Immature natural killer cell (primary cell): ENCODE data around the gene CDH13. TPM values are rescaled to one million over a fixed set of nuclear protein-coding genes. Genes with fewer than 3 reads are reported as not detected.

ENCODE experiments used
- DNase-seq, 3 donors: peaks; one replicate each; pipeline ENCODE4 v3.0.0; 2022; ENCODE audit warnings: mixed read lengths in 1 of 3
- H3K27ac Mint-ChIP-seq, 6 donors: one replicate each; pipeline ENCODE4 v1.8.0; 2020; ENCODE audit warnings: mixed read lengths in 6 of 6, mild to moderate bottlenecking in 5 of 6, inconsistent platforms in 4 of 6, moderate library complexity in 3 of 6
- H3K27me3 Mint-ChIP-seq, 3 donors: one replicate each; pipeline ENCODE4 v1.8.0; 2020 to 2021; ENCODE audit warnings: low read depth in 3 of 3, mild to moderate bottlenecking in 3 of 3, mixed read lengths in 3 of 3, moderate library complexity in 3 of 3, inconsistent platforms in 1 of 3
- H3K36me3 Mint-ChIP-seq, 3 donors: one replicate each; pipeline ENCODE4 v1.8.0; 2020; ENCODE audit warnings: mixed read lengths in 3 of 3, inconsistent platforms in 2 of 3, mild to moderate bottlenecking in 2 of 3
- H3K4me1 Mint-ChIP-seq, 2 donors: one replicate each; pipeline ENCODE4 v1.8.0; 2020; ENCODE audit warnings: inconsistent platforms in 2 of 2, mild to moderate bottlenecking in 2 of 2, mixed read lengths in 2 of 2, moderate library complexity in 1 of 2
- H3K4me3 Mint-ChIP-seq, 5 donors: one replicate each; pipeline ENCODE4 v1.8.0; 2020; ENCODE audit warnings: mild to moderate bottlenecking in 5 of 5, mixed read lengths in 5 of 5, inconsistent platforms in 3 of 5, moderate library complexity in 3 of 5
- H3K9me3 Mint-ChIP-seq, 6 donors: one replicate each; pipeline ENCODE4 v1.8.0; 2020; ENCODE audit warnings: mild to moderate bottlenecking in 6 of 6, mixed read lengths in 6 of 6, inconsistent platforms in 4 of 6, moderate library complexity in 3 of 6
- polyA plus RNA-seq, 3 donors: library from polyadenylated mRNA; unstranded; fragments of 300-500 nt; fragmentation: Illumina TruSeq; gene quantifications; one replicate each; pipeline ENCODE4 v1.2.3, GENCODE V29; 2021

CDH13 gene
- polyA plus RNA-seq, 3 donors from 2014 or later = not detected

DNA sequence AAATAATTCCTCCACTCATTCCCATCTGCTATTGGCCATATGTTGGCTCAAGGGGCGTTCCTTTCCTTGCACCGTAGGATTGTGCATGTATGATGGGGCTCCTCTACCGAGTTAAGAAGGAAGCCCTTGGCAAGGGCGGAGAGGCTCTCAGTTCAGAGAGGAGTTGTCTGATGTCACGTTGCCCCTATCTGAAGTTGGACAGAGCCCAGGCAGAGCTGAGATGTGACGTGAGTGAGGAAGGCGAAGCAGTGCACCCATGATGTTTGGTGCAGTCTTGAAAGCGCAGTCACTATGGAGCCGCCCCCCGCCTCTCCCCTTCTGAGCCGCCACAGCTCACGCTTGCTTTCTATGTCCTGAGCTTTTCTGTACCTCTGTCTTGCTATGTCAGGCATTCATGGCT is 40.7 kb downstream of the CDH13 start:
- no peaks in the 10 kb centered on the region for H3K4me1 Mint-ChIP-seq
- H3K36me3 Mint-ChIP-seq = no peaks in the 10 kb centered on the region
- no peak for DNase-seq
- peaks cover 3 to 12% (median 4%) of the 10 kb centered on the region in 3 donors for H3K27me3 Mint-ChIP-seq
- H3K9me3 Mint-ChIP-seq = peaks cover 0 to 2% (median 0%) of the 10 kb centered on the region in 6 donors
- H3K4me3 Mint-ChIP-seq = no peak overlapping the region
- H3K27ac Mint-ChIP-seq = no peak overlapping the region

DNA sequence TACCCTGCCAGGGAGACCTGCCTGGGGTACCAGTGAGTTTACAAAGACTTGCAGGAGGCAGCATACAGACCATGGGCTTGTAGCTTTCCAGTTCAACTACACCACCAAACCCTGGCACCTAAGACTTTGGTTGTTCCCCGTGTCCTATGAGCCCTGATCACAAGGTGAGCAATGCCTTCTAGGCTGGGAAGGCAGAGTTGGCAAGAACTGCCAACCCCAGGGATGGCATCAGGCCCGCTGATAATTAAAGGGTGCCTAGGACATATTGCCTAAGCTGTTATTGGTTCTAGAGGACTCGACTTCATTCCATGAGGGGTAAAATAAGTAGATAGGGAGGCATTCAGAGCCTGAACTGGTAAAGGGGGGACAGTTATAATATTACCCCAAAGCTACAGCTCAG is 41.3 kb downstream of the CDH13 start:
- Mint-ChIP-seq H3K27me3 (peaks cover 2 to 12% (median 4%) of the 10 kb centered on the region in 3 donors), H3K9me3 (peaks cover 0 to 2% (median 0%) of the 10 kb centered on the region in 6 donors), H3K4me1 (no peaks in the 10 kb centered on the region), H3K4me3 (no peak overlapping the region), H3K36me3 (no peaks in the 10 kb centered on the region), H3K27ac (no peak overlapping the region)
- DNase-seq = no peak

DNA sequence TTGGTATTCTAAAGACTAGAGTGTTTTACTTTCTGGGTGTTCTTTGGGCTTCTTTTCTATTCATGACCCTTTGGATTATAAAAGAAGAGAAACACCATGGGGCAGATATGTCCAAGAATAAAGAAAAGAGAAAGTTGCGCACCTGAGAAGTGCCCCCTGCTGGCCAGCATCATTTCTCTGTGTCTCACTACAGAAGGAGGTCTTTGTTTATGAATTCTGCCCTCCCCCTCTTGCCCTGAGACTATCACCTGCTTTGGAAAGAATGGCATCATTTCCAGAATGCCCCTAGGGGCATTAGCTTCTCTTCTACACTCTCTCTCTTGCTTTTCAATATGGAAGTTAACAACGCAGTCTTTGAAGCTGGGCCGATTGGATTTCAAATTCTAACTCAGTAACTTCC is 45.0 kb downstream of the CDH13 start:
- H3K4me3 Mint-ChIP-seq = no peak overlapping the region
- H3K9me3 Mint-ChIP-seq = no peaks in the 10 kb centered on the region
- H3K4me1 Mint-ChIP-seq = no peaks in the 10 kb centered on the region
- peaks cover 0 to 5% (median 0%) of the 10 kb centered on the region in 3 donors for H3K27me3 Mint-ChIP-seq
- DNase-seq = no peak
- no peak overlapping the region for H3K27ac Mint-ChIP-seq
- no peaks in the 10 kb centered on the region for H3K36me3 Mint-ChIP-seq

GRCh38 chr16:82672676-82673075 is 45.9 kb downstream of the CDH13 start:
- H3K9me3 Mint-ChIP-seq = no peaks in the 10 kb centered on the region
- H3K27me3 Mint-ChIP-seq = peaks cover 0 to 5% (median 2%) of the 10 kb centered on the region in 3 donors
- no peaks in the 10 kb centered on the region for H3K4me1 Mint-ChIP-seq
- no peak overlapping the region for H3K4me3 Mint-ChIP-seq
- no peak overlapping the region for H3K27ac Mint-ChIP-seq
- no peak for DNase-seq
- H3K36me3 Mint-ChIP-seq = no peaks in the 10 kb centered on the region

- Mint-ChIP-seq H3K27ac (no peak overlapping the region), H3K27me3 (peaks cover 0 to 3% (median 2%) of the 10 kb centered on the region in 3 donors), H3K4me1 (no peaks in the 10 kb centered on the region), H3K9me3 (no peaks in the 10 kb centered on the region), H3K36me3 (no peaks in the 10 kb centered on the region), H3K4me3 (no peak overlapping the region)
- DNase-seq = no peak
These were observed 48.5 kb downstream of the CDH13 start for GRCh38 chr16:82675300-82675699.

GRCh38 chr16:82681592-82681991 is 54.8 kb downstream of the CDH13 start:
- Mint-ChIP-seq H3K27ac (no peak overlapping the region), H3K36me3 (no peaks in the 10 kb centered on the region), H3K9me3 (no peaks in the 10 kb centered on the region), H3K4me1 (no peaks in the 10 kb centered on the region), H3K4me3 (no peak overlapping the region), H3K27me3 (peaks cover 0 to 2% (median 0%) of the 10 kb centered on the region in 3 donors)
- no peak for DNase-seq

- H3K4me1 Mint-ChIP-seq = no peaks in the 10 kb centered on the region
- no peak for DNase-seq
- no peak overlapping the region for H3K27ac Mint-ChIP-seq
- H3K4me3 Mint-ChIP-seq = no peak overlapping the region
- peaks cover 0 to 2% (median 0%) of the 10 kb centered on the region in 3 donors for H3K27me3 Mint-ChIP-seq
- H3K36me3 Mint-ChIP-seq = no peaks in the 10 kb centered on the region
- H3K9me3 Mint-ChIP-seq = no peaks in the 10 kb centered on the region
These were observed 56.0 kb downstream of the CDH13 start for GRCh38 chr16:82682767-82683166.

GRCh38 chr16:82684256-82684655 is 57.5 kb downstream of the CDH13 start:
- DNase-seq = no peak
- Mint-ChIP-seq H3K36me3 (no peaks in the 10 kb centered on the region), H3K27me3 (peaks cover 0 to 2% (median 2%) of the 10 kb centered on the region in 3 donors), H3K4me1 (no peaks in the 10 kb centered on the region), H3K27ac (no peak overlapping the region), H3K9me3 (no peaks in the 10 kb centered on the region), H3K4me3 (no peak overlapping the region)

DNA sequence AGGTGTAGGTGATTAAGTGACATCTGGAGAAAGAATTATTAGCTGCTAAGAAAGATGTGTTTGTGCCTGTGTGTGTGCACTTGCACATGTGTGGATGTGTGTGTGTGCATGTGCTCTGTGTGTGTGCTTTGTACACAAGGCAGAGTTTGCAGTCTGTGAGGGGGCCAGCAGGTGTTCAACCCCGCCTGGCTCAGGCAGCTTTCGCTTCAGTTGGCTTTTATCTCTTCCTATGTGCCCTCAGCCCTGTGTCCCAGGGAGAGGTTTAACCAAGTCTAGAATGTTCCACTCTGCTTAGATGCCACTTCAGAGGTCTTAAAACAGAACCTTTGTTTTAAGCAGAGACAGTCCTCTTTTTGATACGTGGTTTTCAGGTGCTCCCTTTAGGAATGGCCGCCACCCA is 58.8 kb downstream of the CDH13 start:
- Mint-ChIP-seq H3K4me3 (no peak overlapping the region), H3K9me3 (no peaks in the 10 kb centered on the region), H3K4me1 (no peaks in the 10 kb centered on the region), H3K27ac (no peak overlapping the region), H3K36me3 (no peaks in the 10 kb centered on the region), H3K27me3 (peaks cover 0 to 2% (median 2%) of the 10 kb centered on the region in 3 donors)
- no peak for DNase-seq

DNA sequence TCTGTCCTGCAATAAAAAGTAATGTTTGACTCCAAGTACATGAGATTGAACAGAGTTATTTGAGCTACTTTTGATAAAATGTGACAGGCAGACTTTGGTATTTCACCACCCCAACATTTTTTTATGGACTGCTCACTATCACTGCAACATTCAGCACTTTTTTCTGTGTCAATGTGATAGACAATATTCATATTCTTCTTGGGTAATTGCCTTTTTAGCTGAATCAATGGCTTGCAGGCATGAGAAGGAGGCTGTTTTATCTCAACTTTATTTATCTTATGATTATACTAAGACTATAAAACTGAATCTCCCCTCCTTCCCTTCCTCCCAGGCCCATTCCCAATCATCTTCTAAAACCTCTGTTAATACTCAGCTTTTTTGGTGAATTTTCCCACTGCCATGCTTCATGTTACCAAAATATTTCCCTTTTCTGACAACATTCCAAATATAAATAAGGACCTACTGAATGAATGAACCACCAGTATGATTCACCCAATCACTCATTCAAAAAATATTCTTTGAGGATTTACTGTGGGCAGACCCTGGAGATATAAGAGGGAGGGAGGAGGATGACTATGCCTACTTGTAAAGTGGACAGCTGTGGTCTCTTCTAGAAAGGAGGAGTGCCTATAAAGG is 67.6 kb downstream of the CDH13 start:
- no peaks in the 10 kb centered on the region for H3K9me3 Mint-ChIP-seq
- H3K4me3 Mint-ChIP-seq = no peak overlapping the region
- no peaks in the 10 kb centered on the region for H3K36me3 Mint-ChIP-seq
- no peaks in the 10 kb centered on the region for H3K4me1 Mint-ChIP-seq
- no peak for DNase-seq
- peaks cover 0 to 2% (median 0%) of the 10 kb centered on the region in 3 donors for H3K27me3 Mint-ChIP-seq
- H3K27ac Mint-ChIP-seq = no peak overlapping the region

GRCh38 chr16:82695806-82696205 is 69.0 kb downstream of the CDH13 start:
- DNase-seq = no peak
- Mint-ChIP-seq H3K4me1 (no peaks in the 10 kb centered on the region), H3K27me3 (peaks cover 0 to 7% (median 0%) of the 10 kb centered on the region in 3 donors), H3K9me3 (no peaks in the 10 kb centered on the region), H3K36me3 (no peaks in the 10 kb centered on the region), H3K4me3 (no peak overlapping the region), H3K27ac (no peak overlapping the region)

DNA sequence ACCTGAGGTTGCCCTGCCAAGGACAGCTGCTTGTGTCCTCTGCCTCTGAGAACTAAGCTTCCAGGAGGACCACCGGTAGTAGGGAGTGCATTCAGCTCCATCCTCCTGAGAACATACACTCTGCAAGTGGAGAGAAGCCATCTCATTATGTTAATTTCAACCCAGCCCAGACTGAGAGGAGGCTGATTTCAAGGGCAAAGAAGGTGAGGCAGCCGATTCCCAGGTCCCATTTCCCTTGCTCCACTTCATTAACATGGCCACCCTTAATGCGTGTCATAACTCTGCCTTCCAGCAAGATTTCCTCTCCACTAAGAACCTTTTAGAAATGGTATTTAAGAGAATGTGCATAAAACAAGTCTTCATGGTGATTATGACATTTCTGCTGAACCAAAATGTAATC is 72.5 kb downstream of the CDH13 start:
- DNase-seq = no peak
- H3K27me3 Mint-ChIP-seq = peaks cover 2 to 7% (median 4%) of the 10 kb centered on the region in 3 donors
- no peaks in the 10 kb centered on the region for H3K4me1 Mint-ChIP-seq
- no peak overlapping the region for H3K27ac Mint-ChIP-seq
- no peaks in the 10 kb centered on the region for H3K36me3 Mint-ChIP-seq
- no peaks in the 10 kb centered on the region for H3K9me3 Mint-ChIP-seq
- H3K4me3 Mint-ChIP-seq = no peak overlapping the region

DNA sequence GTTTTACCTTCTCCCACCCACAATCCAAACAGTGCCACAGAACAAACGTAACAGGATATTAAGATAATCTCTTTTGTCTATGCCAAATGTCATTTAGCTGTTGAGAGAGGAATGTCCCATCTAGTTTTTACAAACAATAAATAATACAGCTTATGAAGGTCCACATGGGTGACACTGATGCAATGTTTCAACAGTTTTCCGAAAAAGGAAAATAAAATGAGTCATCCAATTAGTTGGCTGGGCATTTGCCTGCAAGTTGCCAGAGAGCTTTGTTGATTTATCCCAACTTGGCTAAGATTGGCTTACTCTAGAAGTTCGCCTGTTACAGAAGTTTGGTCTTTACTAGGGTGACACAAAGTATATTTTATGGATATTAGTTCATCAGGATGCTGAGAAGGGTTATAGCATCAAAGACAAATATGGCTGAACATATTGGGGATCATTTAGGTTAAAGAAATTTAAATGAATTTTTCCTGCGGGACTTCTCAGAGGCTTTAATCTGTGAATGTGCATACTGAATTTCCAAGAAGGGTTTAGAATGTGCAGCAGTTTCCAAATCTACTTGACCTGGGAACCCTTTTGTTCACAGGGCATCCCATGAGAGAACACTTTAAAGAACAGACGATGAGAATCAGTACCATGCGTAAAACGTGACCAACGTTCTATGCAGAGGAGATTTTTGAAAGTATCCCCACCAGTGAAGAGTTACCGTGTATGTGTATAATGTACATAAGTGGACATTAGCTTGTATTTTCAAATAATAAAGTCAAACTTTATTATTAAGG is 73.1 kb downstream of the CDH13 start:
- H3K36me3 Mint-ChIP-seq = no peaks in the 10 kb centered on the region
- H3K4me1 Mint-ChIP-seq = no peaks in the 10 kb centered on the region
- peaks cover 2 to 7% (median 4%) of the 10 kb centered on the region in 3 donors for H3K27me3 Mint-ChIP-seq
- H3K4me3 Mint-ChIP-seq = no peak overlapping the region
- no peak for DNase-seq
- H3K9me3 Mint-ChIP-seq = no peaks in the 10 kb centered on the region
- H3K27ac Mint-ChIP-seq = no peak overlapping the region

DNA sequence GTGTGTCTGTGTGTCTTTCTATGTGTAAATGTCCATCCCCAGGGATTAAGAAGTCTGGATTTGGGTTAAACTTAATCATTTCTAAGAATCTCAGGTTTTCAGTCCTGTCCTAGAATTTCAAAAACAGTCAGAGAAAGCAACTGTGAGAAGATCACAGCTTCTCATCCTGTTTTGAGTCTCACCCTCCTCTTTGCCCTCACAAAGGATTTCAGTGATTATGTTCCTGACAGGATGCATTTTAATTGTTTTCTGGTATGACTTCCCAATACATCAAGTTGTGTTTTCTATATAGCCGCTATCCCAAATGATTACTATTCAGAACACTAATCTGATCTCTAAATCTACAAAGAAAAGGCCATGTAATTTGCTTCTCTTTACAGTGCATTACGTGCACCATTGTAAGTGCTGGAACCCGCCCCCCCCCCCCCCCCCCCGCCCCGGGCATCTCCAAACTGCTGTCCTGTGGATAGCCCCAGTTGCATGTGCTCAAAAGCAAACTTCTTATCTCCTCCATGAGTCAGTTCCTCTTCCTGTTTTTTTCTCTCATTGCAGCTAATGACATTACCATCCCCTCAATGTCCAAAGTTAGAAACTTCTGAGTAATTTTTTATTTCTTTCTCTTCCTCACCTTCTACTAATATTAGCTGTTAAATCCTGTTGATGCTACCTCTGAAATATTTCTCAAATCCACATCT is 73.9 kb downstream of the CDH13 start:
- H3K9me3 Mint-ChIP-seq = no peaks in the 10 kb centered on the region
- H3K36me3 Mint-ChIP-seq = no peaks in the 10 kb centered on the region
- H3K27ac Mint-ChIP-seq = no peak overlapping the region
- no peak overlapping the region for H3K4me3 Mint-ChIP-seq
- DNase-seq = no peak
- H3K4me1 Mint-ChIP-seq = no peaks in the 10 kb centered on the region
- H3K27me3 Mint-ChIP-seq = peaks cover 2 to 7% (median 4%) of the 10 kb centered on the region in 3 donors
